ENCODE data around the gene GPC6. TPM values are rescaled to one million over a fixed set of nuclear protein-coding genes. Genes with fewer than 3 reads are reported as not detected.

GPC6 gene
- polyA plus RNA-seq, 1 donor from 2014 or later: 9.0 TPM

DNA sequence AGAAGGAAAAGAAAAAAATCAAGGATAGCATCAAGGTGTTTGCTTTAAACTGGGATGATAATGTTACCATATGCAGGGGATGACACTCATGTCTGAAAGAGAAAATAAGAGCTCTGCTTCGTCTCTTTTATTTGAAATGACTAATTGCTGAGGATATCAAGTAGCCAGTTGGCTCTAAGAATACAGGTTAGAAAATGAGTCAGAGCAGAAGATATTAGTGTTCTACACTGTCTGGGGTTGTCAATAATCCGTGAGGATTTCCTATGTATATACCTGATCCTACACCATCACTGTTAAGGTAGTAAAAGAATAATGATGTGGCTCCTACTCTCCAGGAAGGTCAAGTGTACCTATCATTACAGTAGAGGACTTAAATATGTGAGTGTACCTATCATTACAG is 562.5 kb downstream of the GPC6 start:
- Histone ChIP-seq H2AFZ (ENCODE audit: low read depth, low read length) (no peak overlapping the region), H4K20me1 (ENCODE audit: insufficient read depth) (no peaks in the 10 kb centered on the region), H3K27ac (ENCODE audit: low read length) (no peak overlapping the region), H3K9ac (ENCODE audit: low read length) (no peak overlapping the region), H3F3A (ENCODE audit: insufficient read depth, low read length, poor library complexity, severe bottlenecking) (no peaks in the 10 kb centered on the region), H3K27me3 (ENCODE audit: insufficient read depth, low read depth, low read length) (no peaks in the 10 kb centered on the region), H3K4me3 (ENCODE audit: low read length) (no peak overlapping the region), H3K9me3 (ENCODE audit: low read length) (no peaks in the 10 kb centered on the region), H3K79me2 (replicated peaks; ENCODE audit: insufficient read depth, low read length) (no peaks in the 10 kb centered on the region), H3K36me3 (ENCODE audit: insufficient read depth, low read length) (no peaks in the 10 kb centered on the region), H3K4me2 (ENCODE audit: low read length) (no peak overlapping the region), H3K9me2 (ENCODE audit: insufficient read depth, low read length) (no peaks in the 10 kb centered on the region)
- TF ChIP-seq CTCF (IDR thresholded peaks at IDR 0.05; ENCODE audit: poor library complexity, severe bottlenecking): no peak
- TF ChIP-seq SMC3 (conservative IDR thresholded peaks at IDR 0.05; ENCODE audit: poor library complexity): no peak
- no peak for TF ChIP-seq RAD21 (conservative IDR thresholded peaks at IDR 0.05)
- TF ChIP-seq TAF1 (IDR thresholded peaks at IDR 0.05; ENCODE audit: low read depth): no peak
- TF ChIP-seq EP300 (conservative IDR thresholded peaks at IDR 0.05; ENCODE audit: poor library complexity, severe bottlenecking): no peak
- TF ChIP-seq, protein P1, sequence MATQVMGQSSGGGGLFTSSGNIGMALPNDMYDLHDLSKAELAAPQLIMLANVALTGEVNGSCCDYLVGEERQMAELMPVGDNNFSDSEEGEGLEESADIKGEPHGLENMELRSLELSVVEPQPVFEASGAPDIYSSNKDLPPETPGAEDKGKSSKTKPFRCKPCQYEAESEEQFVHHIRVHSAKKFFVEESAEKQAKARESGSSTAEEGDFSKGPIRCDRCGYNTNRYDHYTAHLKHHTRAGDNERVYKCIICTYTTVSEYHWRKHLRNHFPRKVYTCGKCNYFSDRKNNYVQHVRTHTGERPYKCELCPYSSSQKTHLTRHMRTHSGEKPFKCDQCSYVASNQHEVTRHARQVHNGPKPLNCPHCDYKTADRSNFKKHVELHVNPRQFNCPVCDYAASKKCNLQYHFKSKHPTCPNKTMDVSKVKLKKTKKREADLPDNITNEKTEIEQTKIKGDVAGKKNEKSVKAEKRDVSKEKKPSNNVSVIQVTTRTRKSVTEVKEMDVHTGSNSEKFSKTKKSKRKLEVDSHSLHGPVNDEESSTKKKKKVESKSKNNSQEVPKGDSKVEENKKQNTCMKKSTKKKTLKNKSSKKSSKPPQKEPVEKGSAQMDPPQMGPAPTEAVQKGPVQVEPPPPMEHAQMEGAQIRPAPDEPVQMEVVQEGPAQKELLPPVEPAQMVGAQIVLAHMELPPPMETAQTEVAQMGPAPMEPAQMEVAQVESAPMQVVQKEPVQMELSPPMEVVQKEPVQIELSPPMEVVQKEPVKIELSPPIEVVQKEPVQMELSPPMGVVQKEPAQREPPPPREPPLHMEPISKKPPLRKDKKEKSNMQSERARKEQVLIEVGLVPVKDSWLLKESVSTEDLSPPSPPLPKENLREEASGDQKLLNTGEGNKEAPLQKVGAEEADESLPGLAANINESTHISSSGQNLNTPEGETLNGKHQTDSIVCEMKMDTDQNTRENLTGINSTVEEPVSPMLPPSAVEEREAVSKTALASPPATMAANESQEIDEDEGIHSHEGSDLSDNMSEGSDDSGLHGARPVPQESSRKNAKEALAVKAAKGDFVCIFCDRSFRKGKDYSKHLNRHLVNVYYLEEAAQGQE (IDR thresholded peaks at IDR 0.05; ENCODE audit: borderline replicate concordance): no peak
- TF ChIP-seq POLR2AphosphoS5 (IDR thresholded peaks at IDR 0.05): no peak
- no peak for TF ChIP-seq MXI1 (conservative IDR thresholded peaks at IDR 0.05; ENCODE audit: poor library complexity, severe bottlenecking)

- TF ChIP-seq EZH2 (IDR thresholded peaks at IDR 0.05; ENCODE audit: borderline replicate concordance, insufficient read depth, low read length, poor library complexity, severe bottlenecking) (no peak), TAF1 (IDR thresholded peaks at IDR 0.05; ENCODE audit: low read depth) (no peak), EP300 (conservative IDR thresholded peaks at IDR 0.05; ENCODE audit: poor library complexity, severe bottlenecking) (no peak), SMC3 (conservative IDR thresholded peaks at IDR 0.05; ENCODE audit: poor library complexity) (no peak)
- TF ChIP-seq, protein P1 (IDR thresholded peaks at IDR 0.05; ENCODE audit: borderline replicate concordance): no peak
- Histone ChIP-seq H3K9ac (ENCODE audit: low read length) (no peak overlapping the region), H3K27me3 (ENCODE audit: insufficient read depth, low read depth, low read length) (no peaks in the 10 kb centered on the region)
Measured at GRCh38 chr13:93794197-93794885, 567.7 kb downstream of the GPC6 start.

More at GRCh38 chr13:93794197-93794885, 567.7 kb downstream of the GPC6 start:
- H3K4me3 ChIP-seq (ENCODE audit: low read length): no peak overlapping the region
- no peaks in the 10 kb centered on the region for H3F3A ChIP-seq (ENCODE audit: insufficient read depth, low read length, poor library complexity, severe bottlenecking)
- no peak overlapping the region for H3K27ac ChIP-seq (ENCODE audit: low read length)
- H3K9me3 ChIP-seq (ENCODE audit: low read length): no peaks in the 10 kb centered on the region
- H3K4me2 ChIP-seq (ENCODE audit: low read length): no peak overlapping the region
- no peaks in the 10 kb centered on the region for H3K36me3 ChIP-seq (ENCODE audit: insufficient read depth, low read length)
- no peaks in the 10 kb centered on the region for H3K9me2 ChIP-seq (ENCODE audit: insufficient read depth, low read length)
- H4K20me1 ChIP-seq (ENCODE audit: insufficient read depth): no peaks in the 10 kb centered on the region
- no peak overlapping the region for H2AFZ ChIP-seq (ENCODE audit: low read depth, low read length)
- H3K79me2 ChIP-seq (replicated peaks; ENCODE audit: insufficient read depth, low read length): no peaks in the 10 kb centered on the region

Measured in neural cell (in vitro differentiated cells).